ENCODE data around the gene SACM1L.
"Not testable (repeated sequence)": the region's sequence is repeated elsewhere in the genome, so short reads cannot be mapped to it uniquely, and the experiment has no call there.

Gene SACM1L

GRCh38 chr3:45670436-45670835 lies 18.8 kb upstream of the SACM1L start:
- DNase-seq: no peak

- no peak for DNase-seq
These were observed 18.2 kb upstream of the SACM1L start for GRCh38 chr3:45670991-45671390.

GRCh38 chr3:45673273-45673672 lies 15.9 kb upstream of the SACM1L start:
- no peak for DNase-seq

DNA sequence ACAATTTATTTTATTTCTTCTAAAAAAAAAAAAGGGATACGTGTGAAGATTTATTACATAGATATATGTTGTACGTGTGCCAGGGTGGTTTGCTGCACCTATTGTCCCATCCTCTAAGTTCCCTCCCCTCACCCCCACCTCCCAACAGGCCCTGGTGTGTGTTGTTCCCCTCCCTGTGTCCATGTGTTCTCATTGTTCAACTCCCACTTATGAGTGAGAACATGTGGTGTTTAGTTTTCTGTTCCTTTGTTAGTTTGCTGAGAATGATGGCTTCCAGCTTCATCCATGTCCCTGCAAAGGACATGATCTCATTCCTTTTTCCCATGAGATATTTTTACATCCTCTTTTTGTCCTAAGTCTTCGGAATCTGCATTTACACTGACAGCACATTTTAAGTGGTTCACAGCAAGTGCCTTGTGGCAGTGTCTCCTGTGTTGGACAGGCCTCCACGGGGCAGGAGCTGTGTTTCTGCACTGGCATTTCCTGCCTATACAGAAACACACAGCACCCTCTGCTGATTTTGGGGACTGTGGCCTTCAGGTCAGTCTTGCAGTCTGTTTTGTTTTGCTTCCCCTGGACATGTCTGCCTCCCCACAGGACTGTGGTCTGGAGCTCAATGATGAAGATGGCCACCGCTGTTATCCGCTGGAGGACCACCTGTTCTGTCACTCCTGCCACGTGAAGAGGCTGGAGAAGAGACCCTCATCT lies 12.7 kb upstream of the SACM1L start:
- DNase-seq: no peak

GRCh38 chr3:45677033-45677446 lies 12.2 kb upstream of the SACM1L start:
- DNase-seq: peak; percentile 52

- DNase-seq: no peak
These were observed 11.4 kb upstream of the SACM1L start for GRCh38 chr3:45677841-45678240.

- no peak for DNase-seq
These were observed 9.4 kb upstream of the SACM1L start for GRCh38 chr3:45679805-45680204.

DNA sequence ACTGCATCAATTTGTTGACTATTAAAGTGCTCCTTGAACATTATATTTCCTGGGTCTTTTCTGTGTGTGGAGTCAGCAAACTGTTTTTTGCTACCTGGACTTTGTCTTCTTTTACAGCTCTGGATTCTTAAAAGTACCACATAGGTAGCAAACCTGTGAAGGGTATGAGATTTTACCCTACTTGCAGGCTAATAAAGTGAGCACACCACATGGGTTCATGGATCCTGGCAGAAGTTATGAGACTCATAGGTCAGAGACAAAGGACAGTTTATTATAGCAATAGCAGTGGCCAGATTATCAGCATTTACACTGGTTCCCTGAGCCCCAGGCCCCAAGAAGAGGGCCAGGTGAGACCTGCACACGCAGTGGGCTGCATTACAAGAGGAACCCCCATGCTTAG lies 8.0 kb upstream of the SACM1L start:
- no peak for DNase-seq

DNA sequence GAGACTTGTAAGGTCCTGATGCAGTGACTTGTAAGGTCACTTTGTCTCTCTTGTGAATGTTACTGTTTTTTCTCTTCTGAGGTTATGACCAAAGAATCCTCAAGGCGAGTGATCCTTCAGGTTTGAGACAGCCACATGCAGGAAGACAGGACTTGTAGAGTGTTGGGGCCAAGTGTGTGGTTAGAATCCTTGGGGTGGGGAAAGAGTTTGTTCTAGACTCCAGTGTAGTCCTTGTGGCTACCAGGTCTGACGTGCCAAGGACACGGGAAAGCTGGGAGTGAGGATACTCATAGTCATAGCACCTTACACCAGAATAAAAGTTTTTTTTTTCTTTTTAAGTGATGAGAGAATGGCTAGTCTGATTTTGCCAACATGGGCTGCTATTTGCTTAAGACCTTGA lies 7.3 kb upstream of the SACM1L start:
- no peak for DNase-seq

DNA sequence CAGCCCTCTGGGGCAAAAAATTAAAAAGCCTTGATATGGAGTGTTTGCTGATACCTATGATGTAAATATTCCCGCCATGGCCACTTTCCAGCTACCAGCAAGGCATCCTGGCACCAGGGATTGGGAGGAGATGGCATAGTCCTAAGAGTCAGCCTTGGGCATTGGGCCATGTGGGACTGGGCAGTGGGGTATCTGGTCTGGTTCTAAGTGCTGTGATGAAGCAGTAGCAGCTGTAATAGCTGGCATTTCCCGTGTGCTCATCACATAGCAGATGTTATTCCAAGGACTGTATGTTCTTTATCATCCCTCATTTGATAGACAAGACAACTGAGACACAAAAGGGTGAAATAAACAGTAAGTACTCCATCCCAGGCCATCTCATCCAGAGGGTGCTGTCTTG lies 6.9 kb upstream of the SACM1L start:
- DNase-seq: no peak

GRCh38 chr3:45682786-45683185 lies 6.4 kb upstream of the SACM1L start:
- no peak for DNase-seq

- DNase-seq: no peak
These were observed 5.5 kb upstream of the SACM1L start for GRCh38 chr3:45683417-45684326.

- DNase-seq: no peak
These were observed 4.8 kb upstream of the SACM1L start for GRCh38 chr3:45684327-45684892.

DNA sequence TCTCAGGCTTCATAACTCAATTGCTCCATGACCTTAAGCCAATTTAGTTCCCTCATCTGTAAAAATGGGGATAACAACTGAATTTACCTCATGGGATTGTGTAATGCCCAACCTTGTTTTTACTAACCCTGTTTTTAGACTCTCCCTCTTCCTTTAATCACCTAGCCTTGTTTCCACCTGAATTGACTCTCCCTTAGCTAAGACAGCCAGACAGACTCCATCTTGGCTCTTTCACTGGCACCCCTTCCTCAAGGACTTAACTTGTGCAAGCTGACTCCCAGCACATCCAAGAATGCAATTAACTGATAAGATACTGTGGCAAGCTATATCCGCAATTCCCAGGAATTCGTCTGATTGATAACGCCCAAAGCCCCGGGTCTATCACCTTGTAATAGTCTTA lies 3.5 kb upstream of the SACM1L start:
- not testable (repeated sequence) for DNase-seq

DNA sequence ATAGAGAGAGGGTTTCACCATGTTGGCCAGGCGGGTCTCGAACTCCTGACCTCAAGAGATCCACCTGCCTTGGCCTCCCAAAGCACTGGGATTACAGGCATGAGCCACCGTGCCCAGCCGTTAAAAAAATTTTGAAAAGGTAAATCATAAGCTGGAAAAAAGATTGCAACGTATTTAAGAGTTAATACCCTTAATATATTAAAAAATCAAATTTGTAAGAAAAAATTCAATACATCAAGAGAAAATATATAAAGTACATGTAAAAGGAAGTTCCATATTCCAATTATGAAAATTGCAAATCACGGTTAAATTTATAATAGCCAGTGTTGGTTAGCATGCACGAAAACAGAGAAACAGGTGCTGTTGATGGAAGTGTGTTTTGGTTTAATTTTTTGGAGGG lies 2.3 kb upstream of the SACM1L start:
- DNase-seq: no peak

GRCh38 chr3:45687828-45688193 lies 1.4 kb upstream of the SACM1L start:
- DNase-seq: no peak

DNA sequence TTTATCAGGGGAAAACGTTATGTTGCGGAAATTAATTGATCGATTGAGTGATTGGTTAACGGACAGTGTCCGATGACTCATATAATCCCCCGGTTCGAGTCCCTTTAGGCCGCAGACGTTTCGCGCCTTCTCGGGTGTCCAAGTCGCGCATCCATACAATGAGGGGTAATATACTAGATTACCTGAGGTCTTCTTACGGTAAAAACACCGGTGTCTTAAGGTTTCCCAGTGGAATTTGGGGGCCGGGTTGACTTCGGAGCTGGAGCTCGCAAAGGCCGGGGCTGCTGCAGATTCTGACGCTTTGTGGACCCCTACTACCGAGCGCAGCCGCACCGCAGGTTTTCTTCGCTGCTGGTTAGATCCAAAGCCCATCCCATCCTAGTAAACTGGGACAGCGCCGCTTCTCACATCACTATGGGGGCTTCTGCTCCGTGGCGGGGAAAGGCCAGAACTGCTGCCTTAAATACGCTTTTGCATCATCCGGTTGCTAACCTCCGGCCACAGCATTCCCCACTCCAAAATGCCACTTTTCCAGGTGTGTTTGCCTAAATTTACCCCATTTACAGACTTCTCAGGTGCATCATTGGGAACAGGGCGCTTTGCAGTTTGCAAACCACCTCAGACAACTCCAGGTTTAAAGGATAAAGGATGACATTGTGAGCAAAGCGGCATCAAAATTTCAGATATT lies 858 bp upstream of the SACM1L start:
- peak; percentile 19 for DNase-seq

GRCh38 chr3:45689787-45690145 lies 570 bp downstream of the SACM1L start:
- no peak for DNase-seq

GRCh38 chr3:45690336-45691035 lies 1.3 kb downstream of the SACM1L start:
- DNase-seq: no peak

GRCh38 chr3:45691842-45692241 lies 2.6 kb downstream of the SACM1L start:
- DNase-seq: no peak

DNA sequence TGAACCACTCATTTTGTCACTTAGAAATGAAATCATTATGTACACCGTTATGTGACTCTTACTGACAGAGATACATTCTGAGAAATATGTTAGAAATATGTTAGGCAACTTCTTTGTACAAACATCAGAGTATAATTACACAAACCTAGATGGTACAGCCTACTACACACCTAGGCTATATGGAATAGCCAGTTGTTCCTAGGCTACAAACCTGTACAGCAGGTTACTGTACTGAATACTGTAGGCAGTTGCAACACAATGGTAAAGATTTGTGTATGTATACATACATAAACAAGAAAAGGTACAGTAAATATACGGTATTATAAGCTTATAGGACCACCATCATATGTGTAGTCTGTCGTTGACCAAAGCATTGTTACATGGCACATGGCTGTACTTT lies 3.7 kb downstream of the SACM1L start:
- DNase-seq: no peak

DNA sequence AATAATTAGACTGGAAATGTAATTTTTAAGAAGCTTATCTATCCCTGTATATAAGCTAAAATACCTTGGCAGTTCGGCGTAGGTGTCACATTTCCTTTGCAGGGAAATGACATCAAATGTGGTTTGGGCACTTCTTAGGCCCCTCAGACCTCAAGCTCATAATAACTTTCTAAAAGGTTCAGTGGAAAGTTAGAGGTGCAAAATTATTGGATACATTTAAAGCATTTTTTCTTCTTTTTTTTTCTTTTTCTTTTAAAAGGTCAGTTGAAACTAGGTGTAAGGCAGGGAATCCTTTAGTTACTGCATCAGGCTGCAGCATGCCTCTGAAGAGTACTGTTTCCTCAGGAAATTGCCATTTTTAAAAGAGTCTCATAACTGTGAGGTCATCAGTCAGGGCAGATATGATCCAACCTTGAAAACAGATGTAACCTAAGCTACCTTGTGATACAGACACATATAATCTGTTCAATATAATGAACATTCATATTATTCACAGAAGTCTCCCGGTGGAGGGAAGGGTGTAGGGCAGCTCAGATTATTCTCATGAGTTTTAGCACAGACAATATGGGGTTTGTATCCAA lies 4.8 kb downstream of the SACM1L start:
- peak; percentile 50 for DNase-seq

Measured in CD4-positive, alpha-beta T cell treated with Interleukin-15 for 1 hour (primary cell).